Neural progenitor cell (in vitro differentiated cells): Measurements from ENCODE around the gene INKA1. TPM values are rescaled to one million over a fixed set of nuclear protein-coding genes. Genes with fewer than 3 reads are reported as not detected.
"Not testable (repeated sequence)": the region's sequence is repeated elsewhere in the genome, so short reads cannot be mapped to it uniquely, and the experiment has no call there.

Experiments
- DNase-seq: peaks from one replicate; pipeline ENCODE4 v3.0.0-alpha.2; 2016; ENCODE audit warnings: low spot score
- H2AFZ ChIP-seq: fragments of 200-600 bp; sonication (generic); replicated peaks from 2 replicates; pipeline ENCODE4 v1.6.1; 2016; ENCODE audit warnings: antibody characterized with exemption
- H3F3A ChIP-seq: fragments of 200-600 bp; sonication (generic); 2 replicates; pipeline ENCODE4 v1.6.1; 2016; ENCODE audit warnings: antibody characterized with exemption, low read depth
- H3K27ac ChIP-seq: fragments of 200-600 bp; sonication (generic); 2 replicates; pipeline ENCODE4 v1.5.1; 2016; ENCODE audit warnings: mild to moderate bottlenecking
- H3K27me3 ChIP-seq: fragments of 200-600 bp; sonication (generic); 2 replicates; pipeline ENCODE4 v1.6.1; 2016; ENCODE audit warnings: mild to moderate bottlenecking, moderate library complexity
- H3K36me3 ChIP-seq: fragments of 200-600 bp; sonication (generic); 2 replicates; pipeline ENCODE4 v1.5.1; 2016
- H3K4me1 ChIP-seq: fragments of 200-600 bp; sonication (generic); 2 replicates; pipeline ENCODE4 v1.6.1; 2016; ENCODE audit warnings: mixed run types
- H3K4me2 ChIP-seq: fragments of 200-600 bp; sonication (generic); 2 replicates; pipeline ENCODE4 v1.6.1; 2016
- H3K4me3 ChIP-seq: fragments of 200-600 bp; sonication (generic); 2 replicates; pipeline ENCODE4 v1.5.1; 2016
- H3K79me2 ChIP-seq: fragments of 200-600 bp; sonication (generic); 2 replicates; pipeline ENCODE4 v1.6.1; 2016; ENCODE audit warnings: low read depth
- H3K9ac ChIP-seq: fragments of 200-600 bp; sonication (generic); 2 replicates; pipeline ENCODE4 v1.6.1; 2016
- H3K9me3 ChIP-seq: fragments of 200-600 bp; sonication (generic); 2 replicates; pipeline ENCODE4 v1.5.1; 2016; ENCODE audit warnings: low read depth
- H4K20me1 ChIP-seq: fragments of 200-600 bp; sonication (generic); 2 replicates; pipeline ENCODE4 v1.6.1; 2016; ENCODE audit warnings: low read depth
- H3K27ac Mint-ChIP-seq: 3 replicates; pipeline ENCODE4 v1.8.0; 2021; ENCODE audit warnings: mixed read lengths
- H3K27me3 Mint-ChIP-seq: 2 replicates; pipeline ENCODE4 v1.8.0; 2022; ENCODE audit warnings: low read depth, mild to moderate bottlenecking, inconsistent platforms, moderate library complexity, mixed read lengths; ENCODE audit not compliant: insufficient read depth
- H3K36me3 Mint-ChIP-seq: 3 replicates; pipeline ENCODE4 v1.8.0; 2021; ENCODE audit warnings: mixed read lengths
- H3K4me1 Mint-ChIP-seq: 3 replicates; pipeline ENCODE4 v1.8.0; 2021; ENCODE audit warnings: mixed read lengths
- H3K4me3 Mint-ChIP-seq: 3 replicates; pipeline ENCODE4 v1.8.0; 2021; ENCODE audit warnings: mild to moderate bottlenecking, moderate library complexity, mixed read lengths
- H3K9me3 Mint-ChIP-seq: 3 replicates; pipeline ENCODE4 v1.8.0; 2020; ENCODE audit warnings: mixed read lengths
- CTCF ChIP-seq: fragments of 200-600 bp; sonication (generic); IDR thresholded peaks from 2 replicates; pipeline ENCODE4 v1.5.1; 2017; ENCODE audit warnings: antibody characterized with exemption, mild to moderate bottlenecking
- EZH2 ChIP-seq: fragments of 200-600 bp; sonication (generic); IDR thresholded peaks from 2 replicates; pipeline ENCODE4 v1.6.1; 2017; ENCODE audit warnings: antibody characterized with exemption, mild to moderate bottlenecking, moderate library complexity
- EZH2phosphoT487 ChIP-seq: fragments of 200-600 bp; sonication (generic); IDR thresholded peaks from 2 replicates; pipeline ENCODE4 v1.6.1; 2017; ENCODE audit warnings: antibody characterized with exemption
- total RNA-seq: library from RNA; depleted of rRNA; stranded (reverse); fragments of >200 nt; gene quantifications from 2 replicates; pipeline ENCODE4 v1.2.3, GENCODE V29; 2015; ENCODE audit warnings: low replicate concordance

Gene INKA1
- total RNA-seq, 1 donor from 2014 or later: not detected

GRCh38 chr3:49779358-49780079 is 23.5 kb upstream of the INKA1 start:
- no peak overlapping the region for H3K27ac ChIP-seq
- H3K79me2 ChIP-seq: peaks cover 100% of the 10 kb centered on the region
- H3K4me1 Mint-ChIP-seq: peaks cover 20% of the 10 kb centered on the region
- no peak overlapping the region for H3K27ac Mint-ChIP-seq
- no peak overlapping the region for H3K4me2 ChIP-seq
- H3K9me3 ChIP-seq: no peaks in the 10 kb centered on the region
- peaks cover 8% of the 10 kb centered on the region for H3F3A ChIP-seq
- H3K4me1 ChIP-seq: peaks cover 7% of the 10 kb centered on the region
- H2AFZ ChIP-seq: no peak overlapping the region
- peaks cover 2% of the 10 kb centered on the region for H3K27me3 Mint-ChIP-seq
- no peak overlapping the region for H3K9ac ChIP-seq
- peaks cover 25% of the 10 kb centered on the region for H3K36me3 Mint-ChIP-seq
- no peak overlapping the region for H3K4me3 ChIP-seq
- H3K4me3 Mint-ChIP-seq: no peak overlapping the region
- peaks cover 49% of the 10 kb centered on the region for H4K20me1 ChIP-seq
- no peaks in the 10 kb centered on the region for H3K9me3 Mint-ChIP-seq
- TF ChIP-seq EZH2 (no peak), CTCF (no peak), EZH2phosphoT487 (no peak)
- H3K36me3 ChIP-seq: no peaks in the 10 kb centered on the region
- no peaks in the 10 kb centered on the region for H3K27me3 ChIP-seq
- no peak for DNase-seq

- peak overlapping the region; percentile 68 for H3K27ac ChIP-seq
- peaks cover 100% of the 10 kb centered on the region for H3K79me2 ChIP-seq
- no peak for TF ChIP-seq EZH2phosphoT487
- no peak for TF ChIP-seq CTCF
- no peak for TF ChIP-seq EZH2
- H3K9me3 ChIP-seq: no peaks in the 10 kb centered on the region
- H3K9ac ChIP-seq: peak overlapping the region; percentile 42
- H2AFZ ChIP-seq: no peak overlapping the region
- no peak overlapping the region for H3K4me3 ChIP-seq
- H3K4me1 ChIP-seq: peaks cover 7% of the 10 kb centered on the region
- Mint-ChIP-seq H3K36me3 (peaks cover 26% of the 10 kb centered on the region), H3K4me3 (peak overlapping the region; percentile 9), H3K4me1 (peaks cover 27% of the 10 kb centered on the region), H3K27me3 (peaks cover 2% of the 10 kb centered on the region), H3K27ac (no peak overlapping the region), H3K9me3 (no peaks in the 10 kb centered on the region)
- H3K36me3 ChIP-seq: no peaks in the 10 kb centered on the region
- no peak for DNase-seq
- H3F3A ChIP-seq: peaks cover 8% of the 10 kb centered on the region
- H3K27me3 ChIP-seq: no peaks in the 10 kb centered on the region
- peak overlapping the region; percentile 37 for H3K4me2 ChIP-seq
- H4K20me1 ChIP-seq: peaks cover 43% of the 10 kb centered on the region
Observed at GRCh38 chr3:49780080-49780974, 22.7 kb upstream of the INKA1 start.

DNA sequence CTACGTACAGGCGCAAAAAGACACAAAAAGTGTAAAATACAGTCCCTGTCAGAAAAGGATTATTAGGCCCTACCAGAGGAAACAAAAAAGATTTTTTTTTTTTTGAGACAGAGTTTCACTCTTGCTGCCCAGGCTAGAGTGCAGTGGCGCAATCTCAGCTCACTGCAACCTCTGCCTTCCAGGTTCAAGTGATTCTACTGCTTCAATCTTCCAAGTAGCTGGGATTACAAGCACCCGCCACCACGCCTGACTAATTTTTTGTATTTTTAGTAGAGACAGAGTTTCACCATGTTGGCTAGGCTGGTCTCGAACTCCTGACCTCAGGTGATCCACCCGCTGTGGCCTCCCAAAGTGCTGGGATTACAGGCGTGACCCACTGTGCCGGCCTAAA is 22.1 kb upstream of the INKA1 start:
- not testable (repeated sequence) for DNase-seq, H3K36me3 ChIP-seq, H3K4me3 ChIP-seq, H2AFZ ChIP-seq, H3K4me1 ChIP-seq, H3F3A ChIP-seq, H3K9me3 Mint-ChIP-seq, H3K9me3 ChIP-seq, H3K27ac Mint-ChIP-seq, H3K27me3 ChIP-seq, H3K4me3 Mint-ChIP-seq, H3K27me3 Mint-ChIP-seq
- H3K4me1 Mint-ChIP-seq: peaks cover 31% of the 10 kb centered on the region
- H3K36me3 Mint-ChIP-seq: peaks cover 30% of the 10 kb centered on the region
- Histone ChIP-seq H3K9ac (peak overlapping the region; percentile 42), H3K27ac (peak overlapping the region; percentile 68), H3K79me2 (peaks cover 100% of the 10 kb centered on the region), H3K4me2 (peak overlapping the region; percentile 37), H4K20me1 (peaks cover 41% of the 10 kb centered on the region)
